Measurements from ENCODE around the gene TPRKB. TPM values are rescaled to one million over a fixed set of nuclear protein-coding genes. Genes with fewer than 3 reads are reported as not detected.

The TPRKB gene
- total RNA-seq, 1 experiment from 2014 or later, result 44.7 TPM

DNA sequence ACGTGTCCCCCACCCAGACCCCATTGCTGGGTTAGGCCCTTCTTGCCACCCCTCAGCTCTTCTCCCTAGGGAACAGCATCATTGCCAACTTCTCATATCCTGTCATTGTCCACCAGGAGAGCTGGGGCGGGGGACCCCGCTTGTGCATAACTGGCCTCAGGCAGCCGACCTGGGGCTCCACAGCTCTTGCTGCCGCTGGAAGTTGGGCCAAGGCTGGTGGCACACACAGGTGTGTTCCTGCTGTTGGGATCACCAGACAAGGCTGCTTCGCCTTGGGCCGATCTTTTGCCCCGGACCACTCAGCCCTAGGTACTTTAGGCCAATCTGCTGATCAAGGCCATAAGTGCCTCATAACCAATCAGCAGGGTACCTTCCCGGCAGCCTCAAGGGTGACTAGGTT, 28.6 kb downstream of the TPRKB start:
- Histone ChIP-seq H3K23ac (ENCODE audit: insufficient read length, low read depth, low read length) (no peak overlapping the region), H3K18ac (ENCODE audit: insufficient read length, low read depth, low read length) (no peak overlapping the region), H2AK5ac (ENCODE audit: insufficient read length, low read length) (no peak overlapping the region), H3K56ac (ENCODE audit: insufficient read length, low read depth, low read length) (no peak overlapping the region), H2BK15ac (ENCODE audit: low read depth, low read length) (no peak overlapping the region), H4K8ac (replicated peaks; ENCODE audit: insufficient read length, low read depth, low read length) (no peak overlapping the region), H3K23me2 (ENCODE audit: insufficient read length, low read depth, low read length, poor library complexity, severe bottlenecking) (no peaks in the 10 kb centered on the region), H3K79me2 (ENCODE audit: insufficient read depth, low read length) (no peaks in the 10 kb centered on the region), H3K27ac (ENCODE audit: insufficient read length, low read depth, low read length) (no peak overlapping the region), H4K20me1 (ENCODE audit: control insufficient read depth, insufficient read depth, insufficient read length) (no peaks in the 10 kb centered on the region), H2BK120ac (ENCODE audit: low read depth, low read length, poor library complexity, severe bottlenecking) (no peak overlapping the region), H4K91ac (ENCODE audit: insufficient read length, low read depth, low read length) (no peak overlapping the region), H3K14ac (ENCODE audit: insufficient read depth, low read length) (no peak overlapping the region), H2BK20ac (ENCODE audit: low read depth, low read length, poor library complexity, severe bottlenecking) (no peak overlapping the region), H3K9ac (ENCODE audit: extremely low read depth, insufficient read length, low read length) (no peak overlapping the region), H3T11ph (ENCODE audit: low read length) (no peak overlapping the region), H3K4me1 (ENCODE audit: insufficient read depth, low read length) (no peaks in the 10 kb centered on the region), H3K9me3 (ENCODE audit: control insufficient read depth, low read depth, low read length) (no peaks in the 10 kb centered on the region), H4K5ac (ENCODE audit: insufficient read length, low read depth, low read length) (no peak overlapping the region), H2BK12ac (ENCODE audit: insufficient read length, low read depth, low read length) (no peak overlapping the region), H3K4me2 (ENCODE audit: insufficient read depth, insufficient read length, low read length) (no peak overlapping the region), H2AFZ (ENCODE audit: low read length) (no peak overlapping the region), H2BK5ac (ENCODE audit: insufficient read length, low read length) (no peak overlapping the region), H3K27me3 (ENCODE audit: insufficient read depth, low read length) (no peaks in the 10 kb centered on the region; the same call in 1 of the 2 replicates), H3K4ac (ENCODE audit: low read depth, low read length) (no peak overlapping the region), H3K79me1 (ENCODE audit: insufficient read depth, low read depth, low read length, poor library complexity, severe bottlenecking) (no peaks in the 10 kb centered on the region)
- no CpG with 5 or more reads among the region's 9 CpGs for WGBS (ENCODE audit: extremely low coverage, insufficient read length, low lambda C conversion rate)
- H3K9me3 Mint-ChIP-seq, result peaks cover 1 to 8% of the 10 kb centered on the region in 2 experiments; a peak in 4 of 5 replicates
- peaks cover 11 to 12% of the 10 kb centered on the region in 2 experiments for H3K4me1 Mint-ChIP-seq
- no peak overlapping the region for H3K27ac Mint-ChIP-seq
- no peak for DNase-seq
- H3K4me3 Mint-ChIP-seq, result no peak overlapping the region
- H3K27me3 Mint-ChIP-seq (ENCODE audit: low read depth), result peaks cover 74% of the 10 kb centered on the region
- TF ChIP-seq, protein P1, sequence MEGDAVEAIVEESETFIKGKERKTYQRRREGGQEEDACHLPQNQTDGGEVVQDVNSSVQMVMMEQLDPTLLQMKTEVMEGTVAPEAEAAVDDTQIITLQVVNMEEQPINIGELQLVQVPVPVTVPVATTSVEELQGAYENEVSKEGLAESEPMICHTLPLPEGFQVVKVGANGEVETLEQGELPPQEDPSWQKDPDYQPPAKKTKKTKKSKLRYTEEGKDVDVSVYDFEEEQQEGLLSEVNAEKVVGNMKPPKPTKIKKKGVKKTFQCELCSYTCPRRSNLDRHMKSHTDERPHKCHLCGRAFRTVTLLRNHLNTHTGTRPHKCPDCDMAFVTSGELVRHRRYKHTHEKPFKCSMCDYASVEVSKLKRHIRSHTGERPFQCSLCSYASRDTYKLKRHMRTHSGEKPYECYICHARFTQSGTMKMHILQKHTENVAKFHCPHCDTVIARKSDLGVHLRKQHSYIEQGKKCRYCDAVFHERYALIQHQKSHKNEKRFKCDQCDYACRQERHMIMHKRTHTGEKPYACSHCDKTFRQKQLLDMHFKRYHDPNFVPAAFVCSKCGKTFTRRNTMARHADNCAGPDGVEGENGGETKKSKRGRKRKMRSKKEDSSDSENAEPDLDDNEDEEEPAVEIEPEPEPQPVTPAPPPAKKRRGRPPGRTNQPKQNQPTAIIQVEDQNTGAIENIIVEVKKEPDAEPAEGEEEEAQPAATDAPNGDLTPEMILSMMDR (conservative IDR thresholded peaks at IDR 0.05), result no peak
- no peaks in the 10 kb centered on the region for H3K36me3 Mint-ChIP-seq (ENCODE audit: insufficient read depth in 1 of 3, low read depth in 3 of 3)

Data from H9 (cell line).